SU-DHL-6 (cell line): ENCODE measurements around the gene MPRIP.

Experiments used
- H2AFZ ChIP-seq: fragments of 200-600 bp; sonication (generic); 2 replicates; pipeline ENCODE4 v1.6.1; 2014; ENCODE audit warnings: low read depth, mild to moderate bottlenecking, moderate library complexity, mixed read lengths, antibody characterized with exemption, low read length; ENCODE audit not compliant: severe bottlenecking
- H3F3A ChIP-seq: fragments of 200-600 bp; shearing (Covaris generic); 2 replicates; pipeline ENCODE4 v1.6.0; 2016; ENCODE audit warnings: antibody characterized with exemption, mild to moderate bottlenecking; ENCODE audit not compliant: insufficient read depth
- H3K27ac ChIP-seq: fragments of 200-600 bp; sonication (generic); 2 replicates; pipeline ENCODE4 v1.5.1; 2016; ENCODE audit warnings: low read depth, mild to moderate bottlenecking, low read length, moderate library complexity, mixed read lengths
- H3K27me3 ChIP-seq: fragments of 200-600 bp; sonication (generic), shearing (Covaris generic); 2 replicates; pipeline ENCODE4 v1.6.0; 2014; ENCODE audit warnings: mild to moderate bottlenecking, low read length
- H3K36me3 ChIP-seq: fragments of 200-600 bp; sonication (generic); 2 replicates; pipeline ENCODE4 v1.6.1; 2014; ENCODE audit warnings: mild to moderate bottlenecking, low read length, mixed read lengths
- H3K4me2 ChIP-seq: fragments of 300-600, 200-600 bp; shearing (Covaris generic), sonication (generic); 2 replicates; pipeline ENCODE4 v1.6.0; 2014; ENCODE audit warnings: low read length, low read depth, mild to moderate bottlenecking; ENCODE audit not compliant: poor library complexity, severe bottlenecking
- H3K4me3 ChIP-seq: fragments of 200-600 bp; sonication (generic); 2 replicates; pipeline ENCODE4 v1.5.1; 2014; ENCODE audit warnings: antibody characterized with exemption, low read length, mild to moderate bottlenecking, mixed read lengths; ENCODE audit not compliant: insufficient read depth, poor library complexity, severe bottlenecking
- H3K79me2 ChIP-seq: fragments of 200-600 bp; sonication (generic); 2 replicates; pipeline ENCODE4 v1.6.1; 2014; ENCODE audit warnings: mild to moderate bottlenecking, low read length, moderate library complexity; ENCODE audit not compliant: insufficient read depth
- H3K9ac ChIP-seq: fragments of 200-600 bp; sonication (generic); 2 replicates; pipeline ENCODE4 v1.7.0; 2014; ENCODE audit warnings: mild to moderate bottlenecking, low read length
- H3K9me2 ChIP-seq: fragments of 200-600 bp; sonication (generic); replicated peaks from 2 replicates; pipeline ENCODE4 v1.6.1; 2014; ENCODE audit warnings: low read length; ENCODE audit not compliant: insufficient read depth
- H3K9me3 ChIP-seq: fragments of 200-600 bp; sonication (generic); 2 replicates; pipeline ENCODE4 v1.6.1; 2014; ENCODE audit warnings: low read length, mixed read lengths; ENCODE audit not compliant: insufficient read depth
- H4K20me1 ChIP-seq: fragments of 200-600 bp; sonication (generic); 2 replicates; pipeline ENCODE4 v1.6.1; 2014; ENCODE audit warnings: low read depth, mild to moderate bottlenecking, antibody characterized with exemption, low read length, moderate library complexity, mixed read lengths
- CTCF ChIP-seq: fragments of 200-600 bp; sonication (generic); IDR thresholded peaks from one replicate; pipeline ENCODE4 v1.5.1; 2017; ENCODE audit warnings: antibody characterized with exemption, mild to moderate bottlenecking, low read length, moderate library complexity; ENCODE audit not compliant: insufficient read depth, poor library complexity, severe bottlenecking
- EZH2phosphoT487 ChIP-seq: fragments of 200-600 bp; sonication (generic), shearing (Covaris generic); conservative IDR thresholded peaks from 2 replicates; pipeline ENCODE4 v1.6.1; 2018; ENCODE audit warnings: mild to moderate bottlenecking, antibody characterized with exemption, low read length, moderate library complexity, mixed read lengths

MPRIP gene

GRCh38 chr17:17086585-17086984 is 44.3 kb downstream of the MPRIP start:
- H3F3A ChIP-seq = no peaks in the 10 kb centered on the region
- H4K20me1 ChIP-seq = no peaks in the 10 kb centered on the region
- H3K36me3 ChIP-seq = no peaks in the 10 kb centered on the region
- no peaks in the 10 kb centered on the region for H3K9me2 ChIP-seq
- H3K9me3 ChIP-seq = no peaks in the 10 kb centered on the region
- H3K4me2 ChIP-seq = no peak overlapping the region
- no peak overlapping the region for H2AFZ ChIP-seq
- H3K9ac ChIP-seq = no peak overlapping the region
- H3K27ac ChIP-seq = no peak overlapping the region
- H3K79me2 ChIP-seq = no peaks in the 10 kb centered on the region
- TF ChIP-seq EZH2phosphoT487 (no peak), CTCF (no peak)
- H3K27me3 ChIP-seq = no peaks in the 10 kb centered on the region
- no peak overlapping the region for H3K4me3 ChIP-seq

- Histone ChIP-seq H3K36me3 (no peaks in the 10 kb centered on the region), H2AFZ (no peak overlapping the region), H3K27ac (no peak overlapping the region), H3K4me2 (no peak overlapping the region), H3K9me2 (no peaks in the 10 kb centered on the region), H3K9ac (no peak overlapping the region), H4K20me1 (no peaks in the 10 kb centered on the region), H3K9me3 (no peaks in the 10 kb centered on the region), H3K79me2 (no peaks in the 10 kb centered on the region), H3F3A (no peaks in the 10 kb centered on the region), H3K27me3 (no peaks in the 10 kb centered on the region), H3K4me3 (no peak overlapping the region)
- TF ChIP-seq CTCF = no peak
- TF ChIP-seq EZH2phosphoT487 = no peak
Observed at GRCh38 chr17:17087424-17088015, 45.3 kb downstream of the MPRIP start.

GRCh38 chr17:17088086-17088485 is 45.8 kb downstream of the MPRIP start:
- H3K36me3 ChIP-seq = no peaks in the 10 kb centered on the region
- no peaks in the 10 kb centered on the region for H3F3A ChIP-seq
- no peak overlapping the region for H2AFZ ChIP-seq
- no peaks in the 10 kb centered on the region for H3K27me3 ChIP-seq
- H4K20me1 ChIP-seq = no peaks in the 10 kb centered on the region
- H3K9ac ChIP-seq = no peak overlapping the region
- no peak overlapping the region for H3K4me3 ChIP-seq
- no peaks in the 10 kb centered on the region for H3K79me2 ChIP-seq
- TF ChIP-seq EZH2phosphoT487 = no peak
- no peak for TF ChIP-seq CTCF
- no peak overlapping the region for H3K4me2 ChIP-seq
- H3K27ac ChIP-seq = no peak overlapping the region
- H3K9me2 ChIP-seq = no peaks in the 10 kb centered on the region
- H3K9me3 ChIP-seq = no peaks in the 10 kb centered on the region
